Neural cell (in vitro differentiated cells): ENCODE measurements around the gene PDE1A.

ENCODE experiments used
- POLR2AphosphoS5 ChIP-seq: IDR thresholded peaks from 2 replicates; pipeline ENCODE4 v1.6.1; 2012
- RAD21 ChIP-seq: fragments of 450-650 bp; conservative IDR thresholded peaks from 2 replicates; pipeline ENCODE4 v1.6.1; 2014; ENCODE audit warnings: antibody characterized with exemption, mild to moderate bottlenecking, moderate library complexity
- TF ChIP-seq, protein P1 (sequence below): fragments of 450-650 bp; IDR thresholded peaks from 2 replicates; pipeline ENCODE4 v1.5.1; 2014; ENCODE audit warnings: antibody characterized with exemption, mild to moderate bottlenecking, moderate library complexity; ENCODE audit not compliant: poor library complexity, severe bottlenecking

DNA sequence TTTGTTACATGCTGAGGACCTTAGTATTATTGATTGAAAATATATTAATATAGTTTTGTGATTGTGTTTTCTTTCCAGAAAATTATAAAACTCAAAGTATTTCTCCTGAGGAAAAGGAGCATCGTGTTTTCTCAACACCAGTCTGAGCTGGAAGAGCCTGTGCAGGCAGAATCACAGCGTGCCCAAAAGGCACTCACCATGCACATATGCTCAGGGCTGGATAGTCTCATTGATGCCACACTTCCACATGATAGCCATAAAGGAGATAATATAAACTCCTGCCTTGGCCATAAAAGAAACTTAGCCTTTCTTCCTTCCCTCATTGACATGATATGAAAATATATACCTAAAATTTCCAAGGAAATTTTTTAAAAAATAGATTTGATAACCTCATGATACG lies 4.0 kb downstream of the PDE1A start:
- TF ChIP-seq, protein P1, sequence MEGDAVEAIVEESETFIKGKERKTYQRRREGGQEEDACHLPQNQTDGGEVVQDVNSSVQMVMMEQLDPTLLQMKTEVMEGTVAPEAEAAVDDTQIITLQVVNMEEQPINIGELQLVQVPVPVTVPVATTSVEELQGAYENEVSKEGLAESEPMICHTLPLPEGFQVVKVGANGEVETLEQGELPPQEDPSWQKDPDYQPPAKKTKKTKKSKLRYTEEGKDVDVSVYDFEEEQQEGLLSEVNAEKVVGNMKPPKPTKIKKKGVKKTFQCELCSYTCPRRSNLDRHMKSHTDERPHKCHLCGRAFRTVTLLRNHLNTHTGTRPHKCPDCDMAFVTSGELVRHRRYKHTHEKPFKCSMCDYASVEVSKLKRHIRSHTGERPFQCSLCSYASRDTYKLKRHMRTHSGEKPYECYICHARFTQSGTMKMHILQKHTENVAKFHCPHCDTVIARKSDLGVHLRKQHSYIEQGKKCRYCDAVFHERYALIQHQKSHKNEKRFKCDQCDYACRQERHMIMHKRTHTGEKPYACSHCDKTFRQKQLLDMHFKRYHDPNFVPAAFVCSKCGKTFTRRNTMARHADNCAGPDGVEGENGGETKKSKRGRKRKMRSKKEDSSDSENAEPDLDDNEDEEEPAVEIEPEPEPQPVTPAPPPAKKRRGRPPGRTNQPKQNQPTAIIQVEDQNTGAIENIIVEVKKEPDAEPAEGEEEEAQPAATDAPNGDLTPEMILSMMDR: no peak
- no peak for TF ChIP-seq POLR2AphosphoS5
- TF ChIP-seq RAD21: no peak
